GM23338 (cell line): Measurements from ENCODE around the gene FILIP1L. TPM values are rescaled to one million over a fixed set of nuclear protein-coding genes. Genes with fewer than 3 reads are reported as not detected.

Source experiments
- ATAC-seq: fragments of 200-7000 bp; cut with Tn5 transposase; 3 replicates; pipeline ENCODE4 v1.9.1; 2020
- DNase-seq: peaks from one replicate; pipeline ENCODE4 v3.0.0-alpha.2; 2015; ENCODE audit warnings: low spot score
- H2AFZ ChIP-seq: fragments of 200-600 bp; sonication (generic); 2 replicates; pipeline ENCODE4 v1.8.0; 2016; ENCODE audit warnings: antibody characterized with exemption, mild to moderate bottlenecking, moderate library complexity
- H3F3A ChIP-seq: fragments of 200-600 bp; sonication (generic); replicated peaks from 2 replicates; pipeline ENCODE4 v1.8.0; 2017; ENCODE audit warnings: antibody characterized with exemption, mixed run types, low read depth
- H3K27ac ChIP-seq: fragments of 200-600 bp; sonication (generic); 2 replicates; pipeline ENCODE4 v1.6.1; 2016; ENCODE audit warnings: low read depth
- H3K27me3 ChIP-seq: fragments of 200-600 bp; sonication (generic); 2 replicates; pipeline ENCODE4 v1.8.0; 2016; ENCODE audit warnings: mild to moderate bottlenecking, mixed run types, moderate library complexity; ENCODE audit not compliant: insufficient read depth
- H3K36me3 ChIP-seq: fragments of 200-600 bp; sonication (generic); 2 replicates; pipeline ENCODE4 v1.8.0; 2016; ENCODE audit warnings: mild to moderate bottlenecking; ENCODE audit not compliant: insufficient read depth
- H3K4me1 ChIP-seq: fragments of 200-600 bp; sonication (generic); 2 replicates; pipeline ENCODE4 v1.8.0; 2016; ENCODE audit warnings: mild to moderate bottlenecking, moderate library complexity; ENCODE audit not compliant: insufficient read depth
- H3K4me2 ChIP-seq: fragments of 200-600 bp; sonication (generic); 2 replicates; pipeline ENCODE4 v1.7.1; 2017; ENCODE audit warnings: mixed run types
- H3K4me3 ChIP-seq: fragments of 200-600 bp; sonication (generic); 2 replicates; pipeline ENCODE4 v1.6.1; 2016; ENCODE audit warnings: mixed run types
- H3K79me2 ChIP-seq: fragments of 200-600 bp; sonication (generic); replicated peaks from 2 replicates; pipeline ENCODE4 v1.8.0; 2017; ENCODE audit warnings: mild to moderate bottlenecking; ENCODE audit not compliant: insufficient read depth
- H3K9me2 ChIP-seq: fragments of 200-600 bp; sonication (generic); 2 replicates; pipeline ENCODE4 v1.8.0; 2017; ENCODE audit not compliant: insufficient read depth
- H4K20me1 ChIP-seq: fragments of 200-600 bp; sonication (generic); replicated peaks from 2 replicates; pipeline ENCODE4 v1.8.0; 2017; ENCODE audit warnings: mild to moderate bottlenecking; ENCODE audit not compliant: insufficient read depth
- H3K27ac Mint-ChIP-seq: 2 replicates; pipeline ENCODE4 v1.8.0; 2020; ENCODE audit warnings: inconsistent platforms, mild to moderate bottlenecking, moderate library complexity, mixed read lengths
- H3K27me3 Mint-ChIP-seq: 3 replicates; pipeline ENCODE4 v1.8.0; 2022; ENCODE audit warnings: low read depth, mild to moderate bottlenecking, moderate library complexity, mixed read lengths, inconsistent platforms; ENCODE audit not compliant: insufficient read depth, poor library complexity
- H3K36me3 Mint-ChIP-seq: 3 replicates; pipeline ENCODE4 v1.8.0; 2021; ENCODE audit warnings: low read depth, mild to moderate bottlenecking, inconsistent platforms, moderate library complexity, mixed read lengths
- H3K4me1 Mint-ChIP-seq: 3 replicates; pipeline ENCODE4 v1.8.0; 2020; ENCODE audit warnings: mild to moderate bottlenecking, inconsistent platforms, mixed read lengths
- H3K4me3 Mint-ChIP-seq: 3 replicates; pipeline ENCODE4 v1.8.0; 2021; ENCODE audit warnings: moderate library complexity, mild to moderate bottlenecking, inconsistent platforms, mixed read lengths
- H3K9me3 Mint-ChIP-seq: 3 replicates; pipeline ENCODE4 v1.8.0; 2020; ENCODE audit warnings: moderate library complexity, mild to moderate bottlenecking, inconsistent platforms, mixed read lengths
- CREB1 ChIP-seq: fragments of 250-450 bp; sonication (Bioruptor Pico); IDR thresholded peaks from 2 replicates; pipeline ENCODE4 v1.5.0; 2020; ENCODE audit warnings: low read depth, mild to moderate bottlenecking, moderate library complexity
- EZH2 ChIP-seq: fragments of 200-600 bp; sonication (generic); IDR thresholded peaks from one replicate; pipeline ENCODE4 v1.8.0; 2017; ENCODE audit warnings: antibody characterized with exemption, mild to moderate bottlenecking, low read depth; ENCODE audit not compliant: unreplicated experiment
- EZH2phosphoT487 ChIP-seq: fragments of 200-600 bp; sonication (generic); IDR thresholded peaks from one replicate; pipeline ENCODE4 v1.8.1; 2018; ENCODE audit warnings: antibody characterized with exemption; ENCODE audit not compliant: unreplicated experiment
- NANOG ChIP-seq: IDR thresholded peaks from 2 replicates; pipeline ENCODE4 v1.6.1; 2016; ENCODE audit warnings: antibody characterized with exemption, borderline replicate concordance
- POLR2AphosphoS5 ChIP-seq: IDR thresholded peaks from 2 replicates; pipeline ENCODE4 v1.6.1; 2016; ENCODE audit warnings: antibody characterized with exemption, low read depth
- STAT1 ChIP-seq: IDR thresholded peaks from one replicate; pipeline ENCODE4 v1.6.1; 2016; ENCODE audit warnings: antibody characterized with exemption; ENCODE audit not compliant: unreplicated experiment
- ZNF114 ChIP-seq: fragments of 250-450 bp; sonication (Bioruptor Pico); IDR thresholded peaks from 2 replicates; pipeline ENCODE4 v1.5.0; 2020; ENCODE audit warnings: mild to moderate bottlenecking, moderate library complexity
- ZNF331 ChIP-seq: fragments of 250-450 bp; sonication (Bioruptor Pico); IDR thresholded peaks from 2 replicates; pipeline ENCODE4 v1.5.0; 2020; ENCODE audit warnings: low read depth, mild to moderate bottlenecking, moderate library complexity
- polyA plus RNA-seq: library from polyadenylated mRNA; unstranded; fragments of >200 nt; fragmentation: Nextera tagmentation; extraction: Ambion mirVana; gene quantifications from 2 replicates; pipeline ENCODE4 v1.2.1, GENCODE V29; 2016
- total RNA-seq: library from RNA; depleted of rRNA; stranded (reverse); fragments of >200 nt; shearing (Covaris generic); gene quantifications from 2 replicates; pipeline ENCODE4 v1.2.3, GENCODE V29; 2014
- TF ChIP-seq, protein P1 (sequence below): IDR thresholded peaks from one replicate; pipeline ENCODE4 v1.6.1; 2018; ENCODE audit warnings: antibody characterized with exemption; ENCODE audit not compliant: unreplicated experiment
- TF ChIP-seq, protein P2 (sequence below), 2 experiments: fragments of 200-600 bp in 1 of 2; sonication (generic) in 1 of 2; conservative IDR thresholded peaks; 2 replicates each; pipeline versions ENCODE4 v1.5.1 to v1.6.1; 2016 to 2017; ENCODE audit warnings: antibody characterized with exemption in 2 of 2, low read depth in 2 of 2, mild to moderate bottlenecking in 2 of 2, moderate library complexity in 1 of 2
- TF ChIP-seq, protein P3 (sequence below): fragments of 250-450 bp; sonication (Bioruptor Pico); IDR thresholded peaks from 2 replicates; pipeline ENCODE4 v1.5.0; 2020; ENCODE audit warnings: mild to moderate bottlenecking, moderate library complexity
- TF ChIP-seq, protein P4 (sequence below): IDR thresholded peaks from 2 replicates; pipeline ENCODE4 v1.6.1; 2016; ENCODE audit warnings: antibody characterized with exemption

The FILIP1L gene
- total and polyA plus RNA-seq, 2 experiments from 2014 or later, result 1.6 TPM; not detected in 1

DNA sequence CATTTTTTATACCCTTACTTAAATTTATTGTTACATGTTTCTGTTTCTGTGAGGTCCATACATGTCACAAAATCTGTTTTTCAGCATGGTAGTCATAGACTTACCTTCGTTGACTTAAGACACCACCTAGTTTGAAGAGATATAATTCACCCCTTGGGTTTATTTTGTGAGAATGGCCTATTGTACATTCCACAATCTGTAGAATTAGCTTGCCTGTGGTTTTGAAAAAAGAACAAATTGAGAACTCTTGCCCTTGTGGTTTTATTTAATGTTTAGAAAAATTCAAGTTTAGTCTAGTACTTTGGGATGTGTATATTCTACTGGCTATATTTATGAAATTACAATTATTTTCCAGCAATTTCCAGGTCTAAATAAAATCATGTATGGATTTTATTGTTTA lies 31.6 kb downstream of the FILIP1L start (continued):
- TF ChIP-seq, protein P1, sequence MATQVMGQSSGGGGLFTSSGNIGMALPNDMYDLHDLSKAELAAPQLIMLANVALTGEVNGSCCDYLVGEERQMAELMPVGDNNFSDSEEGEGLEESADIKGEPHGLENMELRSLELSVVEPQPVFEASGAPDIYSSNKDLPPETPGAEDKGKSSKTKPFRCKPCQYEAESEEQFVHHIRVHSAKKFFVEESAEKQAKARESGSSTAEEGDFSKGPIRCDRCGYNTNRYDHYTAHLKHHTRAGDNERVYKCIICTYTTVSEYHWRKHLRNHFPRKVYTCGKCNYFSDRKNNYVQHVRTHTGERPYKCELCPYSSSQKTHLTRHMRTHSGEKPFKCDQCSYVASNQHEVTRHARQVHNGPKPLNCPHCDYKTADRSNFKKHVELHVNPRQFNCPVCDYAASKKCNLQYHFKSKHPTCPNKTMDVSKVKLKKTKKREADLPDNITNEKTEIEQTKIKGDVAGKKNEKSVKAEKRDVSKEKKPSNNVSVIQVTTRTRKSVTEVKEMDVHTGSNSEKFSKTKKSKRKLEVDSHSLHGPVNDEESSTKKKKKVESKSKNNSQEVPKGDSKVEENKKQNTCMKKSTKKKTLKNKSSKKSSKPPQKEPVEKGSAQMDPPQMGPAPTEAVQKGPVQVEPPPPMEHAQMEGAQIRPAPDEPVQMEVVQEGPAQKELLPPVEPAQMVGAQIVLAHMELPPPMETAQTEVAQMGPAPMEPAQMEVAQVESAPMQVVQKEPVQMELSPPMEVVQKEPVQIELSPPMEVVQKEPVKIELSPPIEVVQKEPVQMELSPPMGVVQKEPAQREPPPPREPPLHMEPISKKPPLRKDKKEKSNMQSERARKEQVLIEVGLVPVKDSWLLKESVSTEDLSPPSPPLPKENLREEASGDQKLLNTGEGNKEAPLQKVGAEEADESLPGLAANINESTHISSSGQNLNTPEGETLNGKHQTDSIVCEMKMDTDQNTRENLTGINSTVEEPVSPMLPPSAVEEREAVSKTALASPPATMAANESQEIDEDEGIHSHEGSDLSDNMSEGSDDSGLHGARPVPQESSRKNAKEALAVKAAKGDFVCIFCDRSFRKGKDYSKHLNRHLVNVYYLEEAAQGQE, result no peak
- TF ChIP-seq EZH2phosphoT487 (no peak), POLR2AphosphoS5 (no peak)

DNA sequence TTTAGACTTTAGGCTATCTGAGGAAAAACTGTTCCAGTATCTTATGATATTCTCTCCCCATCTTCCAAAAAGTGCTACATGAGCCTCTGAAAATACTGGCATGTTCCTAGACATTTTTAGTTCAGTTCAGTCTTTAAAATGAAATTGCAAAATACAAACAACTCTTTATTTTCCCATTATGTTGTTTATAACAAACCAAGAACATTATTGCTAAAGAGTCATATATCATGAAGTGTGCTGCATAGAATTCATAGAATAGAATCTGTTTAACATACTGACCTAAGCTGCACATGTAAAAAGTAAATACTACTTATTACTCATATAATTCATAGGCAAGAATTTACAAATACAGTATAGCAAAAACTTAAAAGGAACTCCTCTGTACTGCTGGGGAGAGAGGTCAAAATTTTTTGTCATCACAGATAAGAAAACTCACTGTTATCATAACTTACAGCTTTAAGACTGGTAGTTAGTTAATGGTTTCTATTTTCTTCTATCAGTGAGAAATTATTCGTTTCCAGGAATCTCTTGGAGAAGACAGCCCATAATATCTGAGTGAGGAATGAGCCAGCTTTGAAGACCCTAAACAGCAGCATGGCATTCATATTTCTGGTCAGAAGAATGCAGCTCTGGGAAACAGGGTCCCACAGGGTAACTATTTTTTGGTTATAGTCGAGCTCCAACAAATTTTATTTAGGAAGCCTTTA lies 32.2 kb downstream of the FILIP1L start:
- Histone ChIP-seq H2AFZ (no peak overlapping the region), H4K20me1 (no peaks in the 10 kb centered on the region), H3K4me1 (peaks cover 7% of the 10 kb centered on the region; the same call in 1 of the 2 replicates), H3K4me2 (no peak overlapping the region), H3K79me2 (no peaks in the 10 kb centered on the region), H3K27ac (no peak overlapping the region), H3K4me3 (no peak overlapping the region), H3K36me3 (no peaks in the 10 kb centered on the region), H3K9me2 (no peaks in the 10 kb centered on the region), H3F3A (no peaks in the 10 kb centered on the region), H3K27me3 (no peaks in the 10 kb centered on the region)
- DNase-seq (no peak), ATAC-seq (no peak)
- Mint-ChIP-seq H3K4me1 (peaks cover 16% of the 10 kb centered on the region), H3K4me3 (no peak overlapping the region), H3K9me3 (no peaks in the 10 kb centered on the region), H3K36me3 (no peaks in the 10 kb centered on the region), H3K27ac (no peak overlapping the region), H3K27me3 (no peaks in the 10 kb centered on the region)
- TF ChIP-seq ZNF331 (CRISPR knock-in tag) (no peak), NANOG (no peak), STAT1 (no peak), ZNF114 (CRISPR knock-in tag) (no peak), CREB1 (CRISPR knock-in tag) (no peak), POLR2AphosphoS5 (no peak), EZH2 (no peak), EZH2phosphoT487 (no peak)
- TF ChIP-seq, protein P2, sequence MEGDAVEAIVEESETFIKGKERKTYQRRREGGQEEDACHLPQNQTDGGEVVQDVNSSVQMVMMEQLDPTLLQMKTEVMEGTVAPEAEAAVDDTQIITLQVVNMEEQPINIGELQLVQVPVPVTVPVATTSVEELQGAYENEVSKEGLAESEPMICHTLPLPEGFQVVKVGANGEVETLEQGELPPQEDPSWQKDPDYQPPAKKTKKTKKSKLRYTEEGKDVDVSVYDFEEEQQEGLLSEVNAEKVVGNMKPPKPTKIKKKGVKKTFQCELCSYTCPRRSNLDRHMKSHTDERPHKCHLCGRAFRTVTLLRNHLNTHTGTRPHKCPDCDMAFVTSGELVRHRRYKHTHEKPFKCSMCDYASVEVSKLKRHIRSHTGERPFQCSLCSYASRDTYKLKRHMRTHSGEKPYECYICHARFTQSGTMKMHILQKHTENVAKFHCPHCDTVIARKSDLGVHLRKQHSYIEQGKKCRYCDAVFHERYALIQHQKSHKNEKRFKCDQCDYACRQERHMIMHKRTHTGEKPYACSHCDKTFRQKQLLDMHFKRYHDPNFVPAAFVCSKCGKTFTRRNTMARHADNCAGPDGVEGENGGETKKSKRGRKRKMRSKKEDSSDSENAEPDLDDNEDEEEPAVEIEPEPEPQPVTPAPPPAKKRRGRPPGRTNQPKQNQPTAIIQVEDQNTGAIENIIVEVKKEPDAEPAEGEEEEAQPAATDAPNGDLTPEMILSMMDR (conservative IDR thresholded peaks at IDR 0.05; ENCODE audit: low read depth in 2 of 2), result no peak
- TF ChIP-seq, protein P3, sequence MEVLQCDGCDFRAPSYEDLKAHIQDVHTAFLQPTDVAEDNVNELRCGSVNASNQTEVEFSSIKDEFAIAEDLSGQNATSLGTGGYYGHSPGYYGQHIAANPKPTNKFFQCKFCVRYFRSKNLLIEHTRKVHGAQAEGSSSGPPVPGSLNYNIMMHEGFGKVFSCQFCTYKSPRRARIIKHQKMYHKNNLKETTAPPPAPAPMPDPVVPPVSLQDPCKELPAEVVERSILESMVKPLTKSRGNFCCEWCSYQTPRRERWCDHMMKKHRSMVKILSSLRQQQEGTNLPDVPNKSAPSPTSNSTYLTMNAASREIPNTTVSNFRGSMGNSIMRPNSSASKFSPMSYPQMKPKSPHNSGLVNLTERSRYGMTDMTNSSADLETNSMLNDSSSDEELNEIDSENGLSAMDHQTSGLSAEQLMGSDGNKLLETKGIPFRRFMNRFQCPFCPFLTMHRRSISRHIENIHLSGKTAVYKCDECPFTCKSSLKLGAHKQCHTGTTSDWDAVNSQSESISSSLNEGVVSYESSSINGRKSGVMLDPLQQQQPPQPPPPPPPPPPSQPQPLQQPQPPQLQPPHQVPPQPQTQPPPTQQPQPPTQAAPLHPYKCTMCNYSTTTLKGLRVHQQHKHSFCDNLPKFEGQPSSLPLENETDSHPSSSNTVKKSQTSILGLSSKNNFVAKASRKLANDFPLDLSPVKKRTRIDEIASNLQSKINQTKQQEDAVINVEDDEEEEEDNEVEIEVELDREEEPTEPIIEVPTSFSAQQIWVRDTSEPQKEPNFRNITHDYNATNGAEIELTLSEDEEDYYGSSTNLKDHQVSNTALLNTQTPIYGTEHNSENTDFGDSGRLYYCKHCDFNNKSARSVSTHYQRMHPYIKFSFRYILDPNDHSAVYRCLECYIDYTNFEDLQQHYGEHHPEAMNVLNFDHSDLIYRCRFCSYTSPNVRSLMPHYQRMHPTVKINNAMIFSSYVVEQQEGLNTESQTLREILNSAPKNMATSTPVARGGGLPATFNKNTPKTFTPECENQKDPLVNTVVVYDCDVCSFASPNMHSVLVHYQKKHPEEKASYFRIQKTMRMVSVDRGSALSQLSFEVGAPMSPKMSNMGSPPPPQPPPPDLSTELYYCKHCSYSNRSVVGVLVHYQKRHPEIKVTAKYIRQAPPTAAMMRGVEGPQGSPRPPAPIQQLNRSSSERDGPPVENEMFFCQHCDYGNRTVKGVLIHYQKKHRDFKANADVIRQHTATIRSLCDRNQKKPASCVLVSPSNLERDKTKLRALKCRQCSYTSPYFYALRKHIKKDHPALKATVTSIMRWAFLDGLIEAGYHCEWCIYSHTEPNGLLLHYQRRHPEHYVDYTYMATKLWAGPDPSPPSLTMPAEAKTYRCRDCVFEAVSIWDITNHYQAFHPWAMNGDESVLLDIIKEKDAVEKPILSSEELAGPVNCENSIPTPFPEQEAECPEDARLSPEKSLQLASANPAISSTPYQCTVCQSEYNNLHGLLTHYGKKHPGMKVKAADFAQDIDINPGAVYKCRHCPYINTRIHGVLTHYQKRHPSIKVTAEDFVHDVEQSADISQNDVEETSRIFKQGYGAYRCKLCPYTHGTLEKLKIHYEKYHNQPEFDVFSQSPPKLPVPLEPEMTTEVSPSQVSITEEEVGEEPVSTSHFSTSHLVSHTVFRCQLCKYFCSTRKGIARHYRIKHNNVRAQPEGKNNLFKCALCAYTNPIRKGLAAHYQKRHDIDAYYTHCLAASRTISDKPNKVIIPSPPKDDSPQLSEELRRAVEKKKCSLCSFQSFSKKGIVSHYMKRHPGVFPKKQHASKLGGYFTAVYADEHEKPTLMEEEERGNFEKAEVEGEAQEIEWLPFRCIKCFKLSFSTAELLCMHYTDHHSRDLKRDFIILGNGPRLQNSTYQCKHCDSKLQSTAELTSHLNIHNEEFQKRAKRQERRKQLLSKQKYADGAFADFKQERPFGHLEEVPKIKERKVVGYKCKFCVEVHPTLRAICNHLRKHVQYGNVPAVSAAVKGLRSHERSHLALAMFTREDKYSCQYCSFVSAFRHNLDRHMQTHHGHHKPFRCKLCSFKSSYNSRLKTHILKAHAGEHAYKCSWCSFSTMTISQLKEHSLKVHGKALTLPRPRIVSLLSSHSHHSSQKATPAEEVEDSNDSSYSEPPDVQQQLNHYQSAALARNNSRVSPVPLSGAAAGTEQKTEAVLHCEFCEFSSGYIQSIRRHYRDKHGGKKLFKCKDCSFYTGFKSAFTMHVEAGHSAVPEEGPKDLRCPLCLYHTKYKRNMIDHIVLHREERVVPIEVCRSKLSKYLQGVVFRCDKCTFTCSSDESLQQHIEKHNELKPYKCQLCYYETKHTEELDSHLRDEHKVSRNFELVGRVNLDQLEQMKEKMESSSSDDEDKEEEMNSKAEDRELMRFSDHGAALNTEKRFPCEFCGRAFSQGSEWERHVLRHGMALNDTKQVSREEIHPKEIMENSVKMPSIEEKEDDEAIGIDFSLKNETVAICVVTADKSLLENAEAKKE, result no peak
- TF ChIP-seq, protein P4, sequence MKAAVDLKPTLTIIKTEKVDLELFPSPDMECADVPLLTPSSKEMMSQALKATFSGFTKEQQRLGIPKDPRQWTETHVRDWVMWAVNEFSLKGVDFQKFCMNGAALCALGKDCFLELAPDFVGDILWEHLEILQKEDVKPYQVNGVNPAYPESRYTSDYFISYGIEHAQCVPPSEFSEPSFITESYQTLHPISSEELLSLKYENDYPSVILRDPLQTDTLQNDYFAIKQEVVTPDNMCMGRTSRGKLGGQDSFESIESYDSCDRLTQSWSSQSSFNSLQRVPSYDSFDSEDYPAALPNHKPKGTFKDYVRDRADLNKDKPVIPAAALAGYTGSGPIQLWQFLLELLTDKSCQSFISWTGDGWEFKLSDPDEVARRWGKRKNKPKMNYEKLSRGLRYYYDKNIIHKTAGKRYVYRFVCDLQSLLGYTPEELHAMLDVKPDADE, result no peak
